GM12864 (cell line): ENCODE measurements around the gene TMPRSS11B.
"Not testable (repeated sequence)": the region's sequence is repeated elsewhere in the genome, so short reads cannot be mapped to it uniquely, and the experiment has no call there.

ENCODE experiments used
- DNase-seq: peaks from one replicate; pipeline ENCODE4 v3.0.0-alpha.2; 2011; ENCODE audit warnings: low read depth
- H3K4me3 ChIP-seq: 2 replicates; pipeline ENCODE4 v1.5.1; 2011; ENCODE audit warnings: mild to moderate bottlenecking, low read depth, low read length, control low read depth
- CTCF ChIP-seq: IDR thresholded peaks from 2 replicates; pipeline ENCODE4 v1.5.1; 2011; ENCODE audit warnings: low read depth, mild to moderate bottlenecking, moderate library complexity, low read length, control low read depth, inconsistent platforms; ENCODE audit errors: missing control alignments

TMPRSS11B gene

GRCh38 chr4:68218044-68218443 lies 27.4 kb downstream of the TMPRSS11B start:
- no peak for TF ChIP-seq CTCF
- no peak for DNase-seq
- no peak overlapping the region for H3K4me3 ChIP-seq

DNA sequence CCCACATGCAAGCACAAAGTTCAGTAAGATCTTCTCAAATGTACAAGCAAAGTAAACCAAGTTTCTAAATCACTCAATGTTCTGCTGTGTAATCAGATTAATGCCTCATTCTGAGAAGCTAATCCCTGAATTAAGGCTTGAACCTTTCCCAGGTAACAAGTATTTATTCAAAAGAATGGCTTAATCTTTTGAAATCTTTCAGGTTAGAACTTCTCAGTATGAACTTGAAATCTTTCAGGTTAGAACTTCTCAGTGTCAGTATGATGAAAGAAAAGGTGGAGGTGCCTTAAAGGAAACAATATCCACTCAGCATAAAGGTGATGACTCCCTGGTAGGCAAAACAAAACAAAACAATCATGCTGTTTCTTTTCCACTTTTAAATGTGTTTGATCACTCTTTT lies 29.0 kb downstream of the TMPRSS11B start:
- no peak for DNase-seq
- H3K4me3 ChIP-seq: no peak overlapping the region
- TF ChIP-seq CTCF: no peak

- no peak for DNase-seq
- H3K4me3 ChIP-seq: no peak overlapping the region
- no peak for TF ChIP-seq CTCF
Observed at GRCh38 chr4:68209003-68209402, 36.5 kb downstream of the TMPRSS11B start.

- not testable (repeated sequence) for DNase-seq, H3K4me3 ChIP-seq
Observed at GRCh38 chr4:68194305-68194704, 51.2 kb downstream of the TMPRSS11B start.

DNA sequence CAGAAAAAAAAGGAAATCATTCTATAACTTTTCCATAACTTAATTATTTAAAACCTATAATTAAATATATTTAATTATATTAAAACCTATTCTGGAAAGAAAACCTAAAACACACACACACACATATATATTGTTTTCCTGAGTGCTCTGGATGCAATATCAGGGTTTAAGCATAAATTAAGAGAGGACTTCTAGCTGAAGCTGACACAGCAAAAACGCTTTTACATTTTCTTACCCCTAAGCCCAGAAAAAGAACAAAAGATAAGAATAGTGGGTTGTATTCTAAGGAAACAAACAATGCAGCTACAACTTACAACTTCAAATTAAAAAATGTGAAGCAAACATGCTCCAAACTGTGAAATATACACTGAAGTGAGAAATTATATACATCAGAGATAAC lies 52.3 kb downstream of the TMPRSS11B start:
- no peak for TF ChIP-seq CTCF
- DNase-seq: no peak
- H3K4me3 ChIP-seq: no peak overlapping the region

DNA sequence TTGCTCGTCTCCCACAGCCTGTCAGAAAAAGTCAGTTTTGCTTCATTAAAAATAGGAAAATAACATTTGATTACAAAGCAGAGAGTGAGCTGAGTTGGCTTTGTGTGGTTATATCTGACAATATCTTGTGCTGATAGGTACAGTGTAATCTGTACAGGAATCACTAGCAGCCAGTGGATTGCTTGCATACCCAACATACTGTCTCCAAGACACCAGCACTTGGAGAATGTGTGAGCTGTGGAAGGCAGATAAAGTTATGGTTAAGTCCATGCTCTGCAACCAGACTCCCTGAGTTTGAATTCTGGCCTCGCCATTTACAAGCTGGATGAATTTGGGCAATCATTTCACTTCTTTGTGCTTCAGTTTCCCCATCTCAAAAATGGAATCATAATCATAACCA lies 58.3 kb downstream of the TMPRSS11B start:
- no peak overlapping the region for H3K4me3 ChIP-seq
- TF ChIP-seq CTCF: no peak
- no peak for DNase-seq

GRCh38 chr4:68184923-68185322 lies 60.6 kb downstream of the TMPRSS11B start:
- no peak for DNase-seq
- H3K4me3 ChIP-seq: no peak overlapping the region
- TF ChIP-seq CTCF: no peak

DNA sequence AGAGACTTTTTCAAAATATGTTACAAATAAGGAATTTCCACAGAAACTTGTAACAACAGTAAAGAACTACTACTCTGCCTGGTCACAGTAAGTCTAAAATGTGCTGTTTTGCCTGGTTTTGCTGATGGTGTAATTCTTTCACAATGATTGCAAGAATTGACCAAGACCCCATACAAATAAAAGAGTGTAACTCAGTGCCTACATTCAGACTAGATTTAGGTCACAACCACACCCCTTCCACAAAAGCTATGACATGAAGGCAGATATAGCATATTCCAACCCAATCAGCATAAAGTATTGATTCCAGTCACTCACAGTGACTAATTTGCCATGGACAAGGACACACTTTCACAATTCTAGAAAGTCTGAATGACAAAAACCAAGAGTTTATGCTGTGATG lies 62.1 kb downstream of the TMPRSS11B start:
- no peak overlapping the region for H3K4me3 ChIP-seq
- no peak for TF ChIP-seq CTCF
- no peak for DNase-seq
